Measurements from ENCODE around the gene SHB. TPM values are rescaled to one million over a fixed set of nuclear protein-coding genes. Genes with fewer than 3 reads are reported as not detected.

SHB gene
- total RNA-seq, 1 experiment from 2014 or later, result 28.7 TPM

- TF ChIP-seq EGR1 (IDR thresholded peaks at IDR 0.05; ENCODE audit: low read depth) (no peak), ZFX (IDR thresholded peaks at IDR 0.05) (no peak), RAD21 (IDR thresholded peaks at IDR 0.05; ENCODE audit: low read depth) (no peak), FOSL1 (IDR thresholded peaks at IDR 0.05; ENCODE audit: low read depth) (no peak), POLR2A (IDR thresholded peaks at IDR 0.05; ENCODE audit: borderline replicate concordance, extremely low read depth, insufficient read depth, insufficient read length) (no peak)
Measured at GRCh38 chr9:37920471-37921167, 148.4 kb downstream of the SHB start (continued).

GRCh38 chr9:37919956-37920335 lies 149.1 kb downstream of the SHB start:
- RAD21 ChIA-PET (ENCODE audit: low non-redundant PET in 1 of 2, low total read pairs in 2 of 2, uncharacterized antibody in 2 of 2, unreplicated experiment in 2 of 2), result no interaction called here
- H4K20me1 ChIP-seq (ENCODE audit: insufficient read depth), result no peaks in the 10 kb centered on the region
- H3K9me3 ChIP-seq (ENCODE audit: control insufficient read depth in 1 of 2, insufficient read depth in 1 of 2, low read depth in 1 of 2, low read length in 2 of 2), result no peaks in the 10 kb centered on the region
- no peak overlapping the region for H3K4me3 ChIP-seq (replicated peaks in 1 of 2; ENCODE audit: low read depth in 1 of 2, low read length in 2 of 2)
- BruUV-seq (replicated peaks), result no TSS peak
- H3K79me2 ChIP-seq (ENCODE audit: insufficient read depth, low read length), result no peaks in the 10 kb centered on the region; the same call in 1 of the 2 replicates
- TF ChIP-seq ZFX (IDR thresholded peaks at IDR 0.05) (no peak), SIN3A (IDR thresholded peaks at IDR 0.05; ENCODE audit: low read depth) (no peak), RAD21 (IDR thresholded peaks at IDR 0.05; ENCODE audit: low read depth) (no peak), TCF7L2 (IDR thresholded peaks at IDR 0.05; ENCODE audit: borderline replicate concordance, extremely low read depth, insufficient read depth, insufficient read length) (no peak), POLR2AphosphoS5 (IDR thresholded peaks at IDR 0.05; ENCODE audit: low read depth, low read length) (no peak), EGR1 (IDR thresholded peaks at IDR 0.05; ENCODE audit: low read depth) (no peak), ATF3 (IDR thresholded peaks at IDR 0.05) (no peak), EZH2phosphoT487 (IDR thresholded peaks at IDR 0.05; ENCODE audit: borderline replicate concordance) (no peak), SP1 (IDR thresholded peaks at IDR 0.05; ENCODE audit: low read depth) (no peak), ZNF274 (IDR thresholded peaks at IDR 0.05; ENCODE audit: low read depth, low read length) (no peak), MAX (IDR thresholded peaks at IDR 0.05) (no peak)
- H3K9ac ChIP-seq (ENCODE audit: low read length), result no peak overlapping the region
- no peak overlapping the region for H2AFZ ChIP-seq (ENCODE audit: low read depth, low read length, poor library complexity, severe bottlenecking)
- H3K27me3 ChIP-seq (ENCODE audit: insufficient read depth, low read length), result no peaks in the 10 kb centered on the region
- CTCF ChIA-PET, result no interaction called here
- peaks cover 7 to 23% of the 10 kb centered on the region in 2 experiments; a peak in 3 of 4 replicates for H3K36me3 ChIP-seq (ENCODE audit: control insufficient read depth in 1 of 2, insufficient read depth in 2 of 2, low read length in 2 of 2)
- DNase-seq (ENCODE audit: low read depth, low spot score) (no peak), ATAC-seq (no peak)
- H3K27ac ChIP-seq (ENCODE audit: low read depth, low read length), result no peak overlapping the region
- POLR2A ChIA-PET, result no interaction called here
- no peaks in the 10 kb centered on the region for H3K9me2 ChIP-seq (ENCODE audit: insufficient read depth)
- peaks cover 0 to 4% of the 10 kb centered on the region in 2 experiments; a peak in 1 of 4 replicates for H3K4me1 ChIP-seq (ENCODE audit: control insufficient read depth in 1 of 2, insufficient read depth in 2 of 2, low read length in 2 of 2)
- H3K4me2 ChIP-seq (ENCODE audit: low read length), result no peak overlapping the region
- intact Hi-C loops (cut with micrococcal nuclease), result loop anchor here (5.0 kb wide), 1 partner anchor 47 kb away; no protein-coding TSS in a partner anchor
